ENCODE measurements around the gene BCCIP.

The BCCIP gene

GRCh38 chr10:125808047-125808446, 15.3 kb upstream of the BCCIP start:
- H3K4ac ChIP-seq (ENCODE audit: low read depth in 1 of 2, low read length in 2 of 2) = no peak overlapping the region
- no peaks in the 10 kb centered on the region for H3K9me3 ChIP-seq (ENCODE audit: control insufficient read depth, low read length)
- WGBS = 100% methylated on average over 1 of the region's 1 CpG
- H3K9ac ChIP-seq (ENCODE audit: low read length) = no peak overlapping the region
- no peak overlapping the region for H3K23ac ChIP-seq (ENCODE audit: low read length in 2 of 2)
- H3K18ac ChIP-seq (ENCODE audit: low read depth in 1 of 2, low read length in 2 of 2) = no peak overlapping the region
- H2BK12ac ChIP-seq (ENCODE audit: low read length in 2 of 2) = no peak overlapping the region
- no peak overlapping the region for H4K91ac ChIP-seq (ENCODE audit: low read length)
- no peaks in the 10 kb centered on the region for H3K27me3 ChIP-seq (ENCODE audit: control insufficient read depth in 1 of 2, insufficient read depth in 1 of 2, low read length in 2 of 2)
- H3K27ac ChIP-seq (ENCODE audit: low read length, poor library complexity, severe bottlenecking) = no peak overlapping the region
- H3K4me1 ChIP-seq (ENCODE audit: control insufficient read depth, insufficient read depth, low read depth, low read length) = peaks cover 1% of the 10 kb centered on the region
- H2AK5ac ChIP-seq (ENCODE audit: low read length, severe bottlenecking) = no peak overlapping the region
- no peak overlapping the region for H2BK15ac ChIP-seq (ENCODE audit: low read depth, poor library complexity, severe bottlenecking)
- no peak overlapping the region for H4K8ac ChIP-seq (ENCODE audit: low read length)
- H3K4me3 ChIP-seq (ENCODE audit: insufficient read depth in 1 of 2, low read depth in 1 of 2, low read length in 2 of 2) = no peak overlapping the region
- no peak overlapping the region for H2BK5ac ChIP-seq (ENCODE audit: low read depth, low read length, poor library complexity, severe bottlenecking)
- no peak overlapping the region for H3K14ac ChIP-seq (ENCODE audit: low read length in 2 of 2)
- no peak overlapping the region for H2AFZ ChIP-seq (ENCODE audit: low read depth, low read length)
- H3K4me2 ChIP-seq (ENCODE audit: low read length, poor library complexity, severe bottlenecking) = no peak overlapping the region
- no peak overlapping the region for H2BK120ac ChIP-seq (ENCODE audit: low read depth, low read length)
- no peak for DNase-seq
- peaks cover 5% of the 10 kb centered on the region for H3K79me1 ChIP-seq (replicated peaks; ENCODE audit: low read length, poor library complexity, severe bottlenecking)
- peaks cover 30 to 92% of the 10 kb centered on the region in 2 experiments for H3K36me3 ChIP-seq (ENCODE audit: control insufficient read depth in 1 of 2, insufficient read depth in 2 of 2, low read depth in 1 of 2, low read length in 2 of 2)

- WGBS = 100% methylated on average over 1 of the region's 1 CpG
- no peak overlapping the region for H3K18ac ChIP-seq (ENCODE audit: low read depth in 1 of 2, low read length in 2 of 2)
Measured at GRCh38 chr10:125811251-125811650, 12.1 kb upstream of the BCCIP start.

GRCh38 chr10:125812128-125812750, 11.1 kb upstream of the BCCIP start:
- H4K8ac ChIP-seq (ENCODE audit: low read length) = no peak overlapping the region
- no peak for DNase-seq
- H2AK5ac ChIP-seq (ENCODE audit: low read length, severe bottlenecking) = no peak overlapping the region
- WGBS = no CpG with 5 or more reads among the region's 1 CpG
- no peaks in the 10 kb centered on the region for H3K9me3 ChIP-seq (ENCODE audit: control insufficient read depth, low read length)
- H3K23ac ChIP-seq (ENCODE audit: low read length in 2 of 2) = no peak overlapping the region
- no peak overlapping the region for H2BK5ac ChIP-seq (ENCODE audit: low read depth, low read length, poor library complexity, severe bottlenecking)
- H2AFZ ChIP-seq (ENCODE audit: low read depth, low read length) = no peak overlapping the region
- no peak overlapping the region for H3K4me3 ChIP-seq (ENCODE audit: insufficient read depth in 1 of 2, low read depth in 1 of 2, low read length in 2 of 2)
- H3K4ac ChIP-seq (ENCODE audit: low read depth in 1 of 2, low read length in 2 of 2) = no peak overlapping the region
- no peaks in the 10 kb centered on the region for H3K4me1 ChIP-seq (ENCODE audit: control insufficient read depth, insufficient read depth, low read depth, low read length)
- H4K91ac ChIP-seq (ENCODE audit: low read length) = no peak overlapping the region
- H3K9ac ChIP-seq (ENCODE audit: low read length) = peak overlapping the region; percentile 24
- H2BK12ac ChIP-seq (ENCODE audit: low read length in 2 of 2) = no peak overlapping the region
- H2BK120ac ChIP-seq (ENCODE audit: low read depth, low read length) = no peak overlapping the region
- H3K27ac ChIP-seq (ENCODE audit: low read length, poor library complexity, severe bottlenecking) = no peak overlapping the region
- H3K18ac ChIP-seq (ENCODE audit: low read depth in 1 of 2, low read length in 2 of 2) = no peak overlapping the region
- no peak overlapping the region for H2BK15ac ChIP-seq (ENCODE audit: low read depth, poor library complexity, severe bottlenecking)
- H3K79me1 ChIP-seq (replicated peaks; ENCODE audit: low read length, poor library complexity, severe bottlenecking) = peaks cover 12% of the 10 kb centered on the region
- no peaks in the 10 kb centered on the region for H3K27me3 ChIP-seq (ENCODE audit: control insufficient read depth in 1 of 2, insufficient read depth in 1 of 2, low read length in 2 of 2)
- peaks cover 16 to 88% of the 10 kb centered on the region in 2 experiments for H3K36me3 ChIP-seq (ENCODE audit: control insufficient read depth in 1 of 2, insufficient read depth in 2 of 2, low read depth in 1 of 2, low read length in 2 of 2)
- no peak overlapping the region for H3K14ac ChIP-seq (ENCODE audit: low read length in 2 of 2)
- no peak overlapping the region for H3K4me2 ChIP-seq (ENCODE audit: low read length, poor library complexity, severe bottlenecking)

More at GRCh38 chr10:125811251-125811650, 12.1 kb upstream of the BCCIP start:
- Histone ChIP-seq H3K36me3 (ENCODE audit: control insufficient read depth in 1 of 2, insufficient read depth in 2 of 2, low read depth in 1 of 2, low read length in 2 of 2) (peaks cover 20 to 95% of the 10 kb centered on the region in 2 experiments), H4K8ac (ENCODE audit: low read length) (no peak overlapping the region), H3K4me1 (ENCODE audit: control insufficient read depth, insufficient read depth, low read depth, low read length) (no peaks in the 10 kb centered on the region), H3K27me3 (ENCODE audit: control insufficient read depth in 1 of 2, insufficient read depth in 1 of 2, low read length in 2 of 2) (no peaks in the 10 kb centered on the region), H2BK5ac (ENCODE audit: low read depth, low read length, poor library complexity, severe bottlenecking) (no peak overlapping the region), H2AK5ac (ENCODE audit: low read length, severe bottlenecking) (no peak overlapping the region), H3K4ac (ENCODE audit: low read depth in 1 of 2, low read length in 2 of 2) (no peak overlapping the region), H3K27ac (ENCODE audit: low read length, poor library complexity, severe bottlenecking) (no peak overlapping the region), H3K4me3 (ENCODE audit: insufficient read depth in 1 of 2, low read depth in 1 of 2, low read length in 2 of 2) (no peak overlapping the region), H3K23ac (ENCODE audit: low read length in 2 of 2) (no peak overlapping the region), H2BK120ac (ENCODE audit: low read depth, low read length) (no peak overlapping the region), H3K9me3 (ENCODE audit: control insufficient read depth, low read length) (no peaks in the 10 kb centered on the region), H4K91ac (ENCODE audit: low read length) (no peak overlapping the region), H3K9ac (ENCODE audit: low read length) (no peak overlapping the region), H3K4me2 (ENCODE audit: low read length, poor library complexity, severe bottlenecking) (no peak overlapping the region), H2BK15ac (ENCODE audit: low read depth, poor library complexity, severe bottlenecking) (no peak overlapping the region), H2AFZ (ENCODE audit: low read depth, low read length) (no peak overlapping the region), H2BK12ac (ENCODE audit: low read length in 2 of 2) (no peak overlapping the region), H3K79me1 (replicated peaks; ENCODE audit: low read length, poor library complexity, severe bottlenecking) (peaks cover 12% of the 10 kb centered on the region), H3K14ac (ENCODE audit: low read length in 2 of 2) (no peak overlapping the region)
- no peak for DNase-seq

GRCh38 chr10:125815764-125816163, 7.6 kb upstream of the BCCIP start:
- H3K14ac ChIP-seq (ENCODE audit: low read length in 2 of 2) = no peak overlapping the region
- H3K23ac ChIP-seq (ENCODE audit: low read length in 2 of 2) = no peak overlapping the region
- H4K91ac ChIP-seq (ENCODE audit: low read length) = no peak overlapping the region
- peaks cover 21% of the 10 kb centered on the region for H3K79me1 ChIP-seq (replicated peaks; ENCODE audit: low read length, poor library complexity, severe bottlenecking)
- 100% methylated on average over 1 of the region's 1 CpG for WGBS
- no peak overlapping the region for H3K27ac ChIP-seq (ENCODE audit: low read length, poor library complexity, severe bottlenecking)
- no peak overlapping the region for H3K4me3 ChIP-seq (ENCODE audit: insufficient read depth in 1 of 2, low read depth in 1 of 2, low read length in 2 of 2)
- H2BK5ac ChIP-seq (ENCODE audit: low read depth, low read length, poor library complexity, severe bottlenecking) = no peak overlapping the region
- H2BK15ac ChIP-seq (ENCODE audit: low read depth, poor library complexity, severe bottlenecking) = no peak overlapping the region
- DNase-seq = no peak
- no peak overlapping the region for H3K4me2 ChIP-seq (ENCODE audit: low read length, poor library complexity, severe bottlenecking)
- H2AK5ac ChIP-seq (ENCODE audit: low read length, severe bottlenecking) = no peak overlapping the region
- H2BK120ac ChIP-seq (ENCODE audit: low read depth, low read length) = no peak overlapping the region
- H3K4me1 ChIP-seq (ENCODE audit: control insufficient read depth, insufficient read depth, low read depth, low read length) = no peaks in the 10 kb centered on the region
- H2BK12ac ChIP-seq (ENCODE audit: low read length in 2 of 2) = no peak overlapping the region
- H4K8ac ChIP-seq (ENCODE audit: low read length) = no peak overlapping the region
- H3K27me3 ChIP-seq (ENCODE audit: control insufficient read depth in 1 of 2, insufficient read depth in 1 of 2, low read length in 2 of 2) = no peaks in the 10 kb centered on the region
- H2AFZ ChIP-seq (ENCODE audit: low read depth, low read length) = no peak overlapping the region
- H3K36me3 ChIP-seq (ENCODE audit: control insufficient read depth in 1 of 2, insufficient read depth in 2 of 2, low read depth in 1 of 2, low read length in 2 of 2) = peaks cover 9 to 57% of the 10 kb centered on the region in 2 experiments
- no peaks in the 10 kb centered on the region for H3K9me3 ChIP-seq (ENCODE audit: control insufficient read depth, low read length)
- no peak overlapping the region for H3K4ac ChIP-seq (ENCODE audit: low read depth in 1 of 2, low read length in 2 of 2)
- H3K18ac ChIP-seq (ENCODE audit: low read depth in 1 of 2, low read length in 2 of 2) = no peak overlapping the region
- no peak overlapping the region for H3K9ac ChIP-seq (ENCODE audit: low read length)

Data from mesenchymal stem cell (in vitro differentiated cells and primary cell).